ENCODE measurements around the gene TSC22D1.
"Not testable (repeated sequence)": the region's sequence is repeated elsewhere in the genome, so short reads cannot be mapped to it uniquely, and the experiment has no call there.

TSC22D1 gene

DNA sequence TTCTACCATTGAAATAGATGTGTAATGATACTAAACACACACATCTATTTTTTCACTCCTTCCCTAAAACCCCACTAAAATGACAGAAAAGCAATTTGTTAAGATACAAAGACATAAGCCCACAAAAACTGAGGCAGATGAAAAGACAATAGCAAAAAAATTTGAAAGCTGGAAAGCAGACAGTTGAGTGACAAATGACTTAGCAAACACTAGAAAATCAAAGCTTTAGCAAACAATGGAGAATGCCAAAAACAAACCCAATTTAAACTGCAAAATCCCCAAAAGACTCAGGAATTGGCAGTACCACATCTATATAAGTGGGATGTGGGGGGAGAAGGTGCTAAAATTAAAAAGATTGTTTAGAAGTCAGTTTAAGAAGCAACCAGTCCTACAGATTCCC lies 9.5 kb downstream of the TSC22D1 start:
- no peak for DNase-seq

DNA sequence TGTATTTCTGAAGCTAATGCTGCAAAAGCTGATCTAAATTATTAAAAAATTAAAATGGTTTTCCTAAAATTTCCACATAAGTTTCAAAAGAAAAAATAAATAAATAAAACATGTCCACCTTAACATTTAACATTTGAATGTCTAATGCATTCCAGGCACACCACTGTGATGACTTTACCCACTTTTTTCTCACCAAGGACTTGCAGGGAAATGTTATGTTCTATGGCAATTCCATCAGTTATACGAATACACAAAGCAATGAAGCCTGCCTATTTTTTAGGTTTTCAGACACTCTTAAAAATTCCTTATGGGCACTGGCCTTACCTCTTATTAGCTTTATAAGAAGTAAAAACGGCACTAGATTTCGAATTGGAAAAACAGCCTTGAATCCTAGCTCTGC lies 10.2 kb downstream of the TSC22D1 start:
- DNase-seq = no peak

- no peak for DNase-seq
These were observed 11.2 kb downstream of the TSC22D1 start for GRCh38 chr13:44564936-44565335.

DNA sequence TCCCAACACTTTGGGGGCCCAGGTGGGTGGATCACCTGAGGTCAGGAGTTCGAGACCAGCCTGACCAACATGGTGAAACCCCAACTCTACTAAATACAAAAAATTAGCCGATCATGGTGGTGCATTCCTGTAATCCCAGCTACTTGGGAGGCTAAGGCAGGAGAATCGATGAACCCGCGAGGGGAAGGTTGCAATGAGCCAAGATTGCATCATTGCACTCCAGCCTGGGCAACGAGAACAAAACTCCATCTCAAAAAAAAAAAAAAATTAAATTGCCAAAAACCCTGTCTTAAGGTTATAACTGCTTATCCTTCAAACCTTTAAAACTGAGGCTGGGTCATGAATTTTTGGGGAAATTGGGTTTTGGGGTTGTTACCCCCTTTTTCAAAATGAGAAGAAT lies 13.3 kb downstream of the TSC22D1 start:
- not testable (repeated sequence) for DNase-seq

GRCh38 chr13:44561351-44561750 lies 14.8 kb downstream of the TSC22D1 start:
- DNase-seq = no peak

- DNase-seq = no peak
These were observed 18.1 kb downstream of the TSC22D1 start for GRCh38 chr13:44557986-44558385.

DNA sequence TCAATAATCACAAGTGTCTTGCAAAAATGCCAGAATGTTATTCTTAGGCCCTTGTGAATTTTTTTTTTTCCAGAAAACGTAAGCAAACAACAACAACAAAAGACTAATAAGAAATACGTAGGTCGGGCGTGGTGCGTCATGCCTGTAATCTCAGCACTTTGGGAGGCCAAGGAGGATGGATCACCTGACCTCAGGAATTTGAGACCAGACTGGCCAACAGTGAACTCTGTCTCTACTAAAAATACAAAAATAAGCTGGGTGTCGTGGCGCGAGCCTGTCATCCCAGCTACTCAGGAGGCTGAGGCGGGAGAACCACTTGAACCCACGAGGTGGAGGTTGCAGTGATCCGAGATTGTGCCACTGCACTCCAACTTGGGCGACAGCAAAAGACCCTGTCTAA lies 20.9 kb downstream of the TSC22D1 start:
- no peak for DNase-seq

DNA sequence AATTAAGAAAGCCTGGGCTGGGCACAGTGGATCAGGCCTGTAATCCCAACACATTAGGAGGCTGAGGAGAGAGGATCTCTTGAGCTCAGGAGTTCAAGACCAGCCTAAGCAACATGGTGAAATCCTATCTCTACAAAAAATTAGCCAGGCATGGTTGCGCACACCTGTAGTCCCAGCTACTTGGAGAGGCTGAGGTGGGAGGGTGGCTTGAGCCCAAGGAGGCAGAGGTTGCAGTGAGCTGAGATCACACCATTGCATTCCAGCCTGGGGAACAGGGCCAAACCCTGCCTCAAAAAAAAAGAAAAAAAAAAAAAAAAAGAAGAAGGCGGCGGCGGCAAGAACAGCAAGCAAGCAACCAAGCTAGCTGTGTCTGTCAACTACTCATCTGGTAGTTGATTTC lies 26.7 kb downstream of the TSC22D1 start:
- no peak for DNase-seq

DNA sequence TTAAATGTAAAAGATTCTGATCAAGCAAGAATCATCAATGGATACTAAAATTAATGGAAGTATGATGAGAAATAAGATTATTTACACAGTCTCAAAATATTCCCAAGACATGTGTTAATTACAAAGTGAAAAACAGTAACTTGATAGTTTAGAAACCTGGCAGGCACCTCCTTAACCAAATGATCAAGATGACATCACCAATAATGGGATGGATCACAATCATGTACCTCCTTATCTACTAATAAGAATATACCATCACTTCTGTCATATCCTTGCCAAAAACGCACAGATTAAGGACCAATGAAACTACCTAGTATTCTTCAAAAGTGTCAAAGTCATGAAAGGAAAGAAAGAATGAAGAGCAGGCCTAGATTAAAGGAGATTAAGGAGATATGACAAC lies 30.0 kb downstream of the TSC22D1 start:
- DNase-seq = no peak

DNA sequence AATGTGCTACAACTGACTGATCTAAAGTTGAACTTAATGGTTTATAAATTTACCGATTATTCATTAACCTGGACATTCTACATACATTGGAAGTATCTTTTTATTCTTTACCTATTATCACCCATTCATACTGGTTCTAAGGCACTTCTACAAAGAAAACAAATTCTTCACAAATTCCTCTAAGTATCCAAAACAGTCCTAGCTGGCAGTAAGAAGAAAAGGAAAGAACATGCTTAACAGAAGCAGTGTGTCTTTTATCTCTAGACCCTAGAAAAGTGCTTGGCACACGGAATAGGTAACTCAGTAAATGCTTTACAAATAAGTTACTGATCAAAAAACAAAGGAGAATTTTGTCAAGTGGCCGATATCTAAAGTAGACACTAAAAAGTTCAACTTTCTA lies 32.8 kb downstream of the TSC22D1 start:
- DNase-seq = no peak

DNA sequence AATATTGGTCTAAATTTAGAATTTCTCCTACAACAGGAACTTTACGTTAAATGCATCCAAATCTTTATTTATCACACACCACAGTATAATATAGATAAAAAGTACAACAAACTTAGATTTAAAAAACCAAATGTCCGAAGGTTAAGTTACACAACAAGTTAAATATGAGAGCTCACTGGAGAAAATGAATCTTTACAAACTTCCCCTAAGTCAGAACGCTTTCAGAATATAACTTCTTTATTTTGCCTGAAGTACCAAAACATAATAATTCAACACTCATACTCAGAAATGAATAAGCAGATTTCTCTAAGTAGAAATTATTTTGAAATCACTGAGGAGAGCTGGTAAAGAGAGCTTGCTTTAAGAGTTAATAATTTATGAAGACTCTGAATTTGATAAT lies 33.8 kb downstream of the TSC22D1 start:
- no peak for DNase-seq

DNA sequence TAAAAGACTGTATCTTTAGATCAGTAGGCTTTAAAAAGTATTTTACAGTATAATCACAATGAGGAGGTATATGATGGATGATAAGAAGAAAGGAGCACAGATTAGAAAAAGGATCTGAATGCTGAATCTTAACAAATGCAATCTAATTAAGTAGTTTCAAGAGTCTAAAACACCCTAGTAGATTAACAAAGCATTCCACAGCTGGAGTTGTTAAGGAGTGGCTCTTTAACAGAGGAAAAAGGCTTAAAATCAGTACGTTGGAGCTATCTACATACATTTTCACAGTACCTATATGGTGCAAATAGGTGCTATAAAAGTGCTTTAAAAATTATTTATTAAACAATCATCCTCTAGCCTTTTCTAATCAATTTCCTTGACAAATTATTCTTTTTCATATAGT lies 34.5 kb downstream of the TSC22D1 start:
- DNase-seq = no peak

- DNase-seq = no peak
These were observed 35.2 kb downstream of the TSC22D1 start for GRCh38 chr13:44540761-44541434.

DNA sequence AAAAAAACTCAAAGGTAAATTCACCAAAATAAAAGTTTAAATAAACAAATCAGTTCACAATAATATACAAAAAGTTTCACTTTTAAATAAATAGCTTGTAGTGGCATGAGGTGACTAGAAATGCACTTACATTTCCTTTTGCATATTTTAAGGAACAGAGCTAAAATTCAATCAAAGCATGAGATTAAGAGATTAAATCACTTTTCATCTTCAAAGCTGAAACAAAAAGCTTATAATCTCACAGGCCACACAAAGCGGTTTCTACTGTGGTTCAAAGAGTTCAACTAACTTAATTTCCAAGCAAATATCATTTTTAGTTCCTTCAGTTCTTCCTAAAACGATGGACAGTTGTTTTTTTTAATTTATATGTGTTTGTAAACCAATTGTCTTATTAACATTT lies 38.9 kb downstream of the TSC22D1 start:
- no peak for DNase-seq

DNA sequence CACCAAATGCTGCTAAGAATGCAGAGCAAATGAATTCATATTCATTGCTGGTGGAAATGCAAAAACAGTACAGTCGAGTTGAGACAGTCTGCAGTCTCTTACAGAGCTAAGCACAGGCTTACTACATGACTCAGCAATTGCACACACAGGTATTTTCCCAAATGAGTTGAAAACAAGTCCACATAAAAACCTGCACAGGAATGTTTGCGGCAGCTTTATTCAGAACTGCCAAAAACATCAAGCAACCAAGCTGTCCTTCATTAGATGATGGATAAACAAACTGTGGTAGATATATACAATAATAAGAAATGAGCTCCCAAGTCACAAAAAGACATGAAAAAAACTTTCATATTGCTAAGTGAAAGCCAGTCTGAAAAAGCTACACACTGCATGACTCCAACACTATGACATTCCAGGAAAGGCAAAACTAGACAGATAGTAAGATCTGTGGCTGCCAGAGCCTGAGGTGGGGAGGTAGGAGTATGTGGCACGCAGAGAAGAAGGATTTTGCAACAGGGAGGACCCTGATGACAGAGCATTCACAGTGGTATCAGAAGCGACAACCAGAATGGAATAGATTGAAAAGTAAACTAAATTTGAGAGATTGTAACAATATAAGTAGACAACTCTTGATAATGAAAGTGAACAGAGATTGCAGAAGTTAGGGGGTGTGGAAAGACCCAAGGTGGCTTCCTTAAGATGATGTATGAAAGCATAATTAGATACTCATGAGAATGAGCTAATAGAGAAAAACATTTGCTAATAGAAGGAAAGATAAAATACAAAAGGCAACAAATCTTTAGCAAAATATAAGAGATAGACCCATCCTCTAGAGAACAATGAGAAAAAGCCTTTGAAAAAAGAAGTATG lies 52.7 kb downstream of the TSC22D1 start:
- DNase-seq = no peak

DNA sequence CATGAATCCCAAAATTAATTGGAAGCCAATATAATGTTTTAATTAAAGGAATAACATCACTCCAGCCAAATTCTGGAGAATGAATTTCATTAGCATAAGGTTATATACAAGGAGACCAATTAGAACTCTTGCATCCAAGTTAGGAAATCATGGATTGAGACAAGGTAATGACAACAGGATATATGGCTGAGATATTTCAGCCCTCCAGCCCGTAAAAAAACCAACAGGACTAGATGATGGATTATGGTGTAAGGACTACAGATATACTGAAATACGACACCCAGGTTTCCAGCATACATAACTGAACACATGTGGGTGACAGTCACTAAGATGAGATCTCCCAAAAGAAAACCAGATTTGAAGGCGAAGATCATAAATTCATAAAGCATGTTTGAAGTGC lies 56.5 kb downstream of the TSC22D1 start:
- DNase-seq = no peak

GRCh38 chr13:44516771-44517170 lies 59.4 kb downstream of the TSC22D1 start:
- no peak for DNase-seq

DNA sequence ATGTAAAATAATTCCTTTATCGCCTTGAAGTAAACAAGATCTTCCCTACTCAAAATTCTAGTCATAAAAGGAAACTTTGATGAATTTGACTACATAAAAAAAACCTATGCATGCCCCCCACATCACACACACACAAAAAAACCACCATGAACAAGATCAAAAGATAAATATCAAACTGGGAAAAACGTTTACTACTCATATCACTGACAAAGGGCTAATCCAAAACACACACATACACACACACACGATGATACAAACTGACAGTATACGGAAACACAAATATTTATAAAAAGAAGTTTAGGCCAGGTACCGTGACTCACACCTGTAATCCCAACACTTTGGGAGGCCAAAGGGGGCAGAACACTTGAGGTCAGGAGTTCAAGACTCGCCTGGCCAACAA lies 61.9 kb downstream of the TSC22D1 start:
- DNase-seq = no peak

- not testable (repeated sequence) for DNase-seq
These were observed 66.3 kb downstream of the TSC22D1 start for GRCh38 chr13:44509853-44510252.

DNA sequence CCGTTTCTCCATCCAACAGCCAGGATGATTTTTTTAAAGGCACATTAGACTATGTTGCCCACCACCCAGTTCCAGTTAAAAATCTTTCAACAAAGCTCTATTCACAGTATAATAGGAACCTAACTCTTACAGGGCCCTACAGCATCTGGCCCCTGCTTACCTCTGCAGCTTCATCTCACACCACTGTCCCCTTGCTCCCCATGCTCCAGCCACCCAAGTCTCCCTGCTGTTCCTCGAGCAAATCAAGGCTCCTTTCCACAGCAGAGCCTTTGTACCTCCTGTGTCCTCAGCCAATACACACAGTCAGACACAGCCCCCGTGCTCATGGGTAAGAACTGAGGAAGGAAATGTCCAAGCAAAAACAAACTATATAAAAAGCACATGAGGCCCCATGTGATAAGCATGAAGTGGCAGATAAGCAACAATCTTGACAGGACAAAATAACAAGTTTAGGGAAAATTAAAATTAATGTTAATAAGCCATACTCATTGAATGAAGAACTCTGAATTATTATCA lies 67.5 kb downstream of the TSC22D1 start:
- DNase-seq = no peak

GRCh38 chr13:44507639-44508038 lies 68.5 kb downstream of the TSC22D1 start:
- no peak for DNase-seq

- DNase-seq = no peak
These were observed 69.4 kb downstream of the TSC22D1 start for GRCh38 chr13:44506719-44507118.

DNA sequence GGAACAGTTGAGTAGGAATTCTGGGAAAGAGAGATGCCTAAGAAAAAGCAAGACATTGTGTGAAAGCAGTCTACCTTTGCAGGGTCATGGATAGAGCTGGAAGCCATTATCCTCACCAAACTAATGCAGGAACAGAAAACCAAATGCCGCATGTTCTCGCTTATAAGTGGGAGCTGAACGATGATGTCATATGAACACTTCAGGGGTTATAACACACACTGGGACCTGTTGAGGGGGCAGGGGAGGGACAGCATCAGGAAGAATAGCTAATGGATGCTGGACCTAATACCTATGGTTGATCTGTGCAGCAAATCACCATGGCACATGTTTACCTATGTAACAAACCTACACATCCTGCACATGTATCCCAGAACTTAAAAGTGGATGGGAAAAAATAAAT lies 69.9 kb downstream of the TSC22D1 start:
- DNase-seq = no peak

DNA sequence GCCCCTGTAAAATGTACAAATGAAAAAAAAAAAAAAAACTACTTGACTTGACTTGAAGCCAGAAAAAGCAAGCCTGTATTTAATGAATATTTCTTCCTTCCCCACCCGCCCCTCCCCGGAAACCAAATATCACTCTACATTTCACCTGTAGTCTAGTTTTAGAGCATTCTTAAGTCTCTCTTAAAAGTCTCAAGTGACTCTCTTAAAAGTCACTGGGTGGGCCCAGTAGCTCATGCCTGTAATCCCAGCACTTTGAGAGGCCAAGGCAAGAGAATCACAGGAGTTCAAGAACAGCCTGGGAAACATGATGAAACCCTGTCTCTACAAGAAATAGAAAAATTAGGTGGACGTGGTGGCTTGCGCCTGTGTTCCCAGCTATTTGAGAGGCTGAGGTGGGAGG lies 72.0 kb downstream of the TSC22D1 start:
- DNase-seq = no peak

All from NCI-H187 (cell line).